Endothelial cell of umbilical vein (primary cell): ENCODE data around the gene FIG4. TPM values are rescaled to one million over a fixed set of nuclear protein-coding genes. Genes with fewer than 3 reads are reported as not detected.

ENCODE experiments used
- BruUV-seq: library from RNA; stranded (reverse); fragments of 400-500 nt; replicated peaks from 2 replicates; lab custom pipeline; 2021; lab: Mats Ljungman, UMichigan
- CTCF ChIA-PET: fragments of 300-600, 350-600 bp; sonication (Branson Sonifier 250); formaldehyde crosslinking; loops from one replicate; lab custom pipeline; 2021; ENCODE audit warnings: antibody characterized with exemption, inconsistent platforms; lab: Charles Lee
- POLR2A ChIA-PET: fragments of 300-600, 350-600 bp; sonication (Branson Sonifier 250); formaldehyde crosslinking; loops from one replicate; lab custom pipeline; 2021; ENCODE audit warnings: antibody characterized with exemption, inconsistent platforms; lab: Charles Lee
- DNase-seq: peaks from one replicate; pipeline ENCODE4 v3.0.0-alpha.2; 2011; ENCODE audit warnings: low read depth, low spot score
- FAIRE-seq: peaks from 2 replicates; lab custom pipeline; 2011; peaks lifted over from hg19 to GRCh38; lab: Jason Lieb, UNC
- H2AFZ ChIP-seq: 2 replicates; pipeline ENCODE4 v1.6.0; 2012; ENCODE audit warnings: low read depth, low read length, control low read depth, inconsistent platforms
- H3K27ac ChIP-seq: 2 replicates; pipeline ENCODE4 v1.5.1; 2011; ENCODE audit warnings: low read depth, mild to moderate bottlenecking, control low read depth, low read length, moderate library complexity; ENCODE audit not compliant: insufficient read depth
- H3K27me3 ChIP-seq, 2 experiments: 2 replicates each; pipeline versions ENCODE4 v1.6.0 to v1.6.1; 2011; ENCODE audit warnings: low read length in 2 of 2, mixed read lengths in 1 of 2; ENCODE audit not compliant: control insufficient read depth in 2 of 2, insufficient read depth in 2 of 2
- H3K36me3 ChIP-seq, 2 experiments: 2 replicates in 1 of 2; 3 replicates in 1 of 2; pipeline ENCODE4 v1.5.1; 2011; ENCODE audit warnings: low read length in 2 of 2, mild to moderate bottlenecking in 1 of 2, moderate library complexity in 1 of 2; ENCODE audit not compliant: control insufficient read depth in 2 of 2, insufficient read depth in 2 of 2; ENCODE audit errors: extremely low read depth in 1 of 2
- H3K4me1 ChIP-seq: 3 replicates; pipeline ENCODE4 v1.5.1; 2011; ENCODE audit warnings: mild to moderate bottlenecking, low read length; ENCODE audit not compliant: control insufficient read depth, insufficient read depth; ENCODE audit errors: extremely low read depth
- H3K4me2 ChIP-seq: 2 replicates; pipeline ENCODE4 v1.6.1; 2011; ENCODE audit warnings: low read length, control low read depth, mixed read lengths; ENCODE audit not compliant: insufficient read depth
- H3K4me3 ChIP-seq, 3 experiments: fragments of 200-600 bp in 1 of 3; sonication (generic), shearing (Covaris generic) in 1 of 3; replicated peaks in 1 of 3; 2 replicates each; pipeline ENCODE4 v1.5.1; 2011 to 2016; ENCODE audit warnings: control low read depth in 3 of 3, low read length in 3 of 3, mild to moderate bottlenecking in 2 of 3, inconsistent platforms in 1 of 3, low read depth in 1 of 3, moderate library complexity in 1 of 3; ENCODE audit not compliant: insufficient read depth in 1 of 3
- H3K79me2 ChIP-seq: 2 replicates; pipeline ENCODE4 v1.6.0; 2012; ENCODE audit warnings: low read length, inconsistent platforms; ENCODE audit not compliant: control insufficient read depth, insufficient read depth
- H3K9ac ChIP-seq: replicated peaks from 2 replicates; pipeline ENCODE3; 2011; ENCODE audit warnings: low read length, control low read depth; ENCODE audit not compliant: insufficient read depth; ENCODE audit errors: extremely low read depth
- H3K9me1 ChIP-seq: replicated peaks from 3 replicates; pipeline ENCODE4 v1.6.0; 2011; ENCODE audit warnings: mild to moderate bottlenecking, low read length; ENCODE audit not compliant: control insufficient read depth, insufficient read depth; ENCODE audit errors: extremely low read depth
- H3K9me3 ChIP-seq: replicated peaks from 2 replicates; pipeline ENCODE4 v1.5.1; 2012; ENCODE audit warnings: low read length, inconsistent platforms; ENCODE audit not compliant: control insufficient read depth, insufficient read depth
- H4K20me1 ChIP-seq: replicated peaks from 2 replicates; pipeline ENCODE3; 2011; ENCODE audit warnings: mild to moderate bottlenecking, low read length; ENCODE audit not compliant: control insufficient read depth, insufficient read depth; ENCODE audit errors: extremely low read depth
- CTCF ChIP-seq, 2 donors: IDR thresholded peaks; 1 replicate in 1 of 2; 2 replicates in 1 of 2; pipeline ENCODE4 v1.5.1; 2011; ENCODE audit warnings: low read length in 2 of 2, mild to moderate bottlenecking in 2 of 2, moderate library complexity in 2 of 2, control low read depth in 1 of 2, inconsistent platforms in 1 of 2, low read depth in 1 of 2; ENCODE audit not compliant: insufficient read depth in 1 of 2; ENCODE audit errors: extremely low read depth in 1 of 2
- EZH2 ChIP-seq: IDR thresholded peaks from 2 replicates; pipeline ENCODE4 v1.6.1; 2012; ENCODE audit warnings: borderline replicate concordance, low read depth, mild to moderate bottlenecking, moderate library complexity, low read length, inconsistent platforms; ENCODE audit not compliant: severe bottlenecking
- FOS ChIP-seq: IDR thresholded peaks from 2 replicates; pipeline ENCODE4 v1.6.1; 2011; ENCODE audit warnings: mild to moderate bottlenecking, low read length, moderate library complexity, borderline replicate concordance; ENCODE audit not compliant: insufficient read depth
- GATA2 ChIP-seq: IDR thresholded peaks from 2 replicates; pipeline ENCODE4 v1.7.0; 2011; ENCODE audit warnings: low read depth, mild to moderate bottlenecking, moderate library complexity, mixed read lengths, low read length; ENCODE audit not compliant: insufficient read length, insufficient read depth
- JUN ChIP-seq: IDR thresholded peaks from 2 replicates; pipeline ENCODE4 v1.6.1; 2011; ENCODE audit warnings: borderline replicate concordance, low read depth; ENCODE audit not compliant: insufficient read length, insufficient read depth
- POLR2A ChIP-seq: IDR thresholded peaks from 2 replicates; pipeline ENCODE4 v1.6.1; 2012; ENCODE audit warnings: low read depth, mild to moderate bottlenecking, control low read depth, low read length
- POLR2AphosphoS5 ChIP-seq: IDR thresholded peaks from 2 replicates; pipeline ENCODE4 v1.6.1; 2012; ENCODE audit warnings: low read depth, mild to moderate bottlenecking, control low read depth, low read length, moderate library complexity; ENCODE audit not compliant: insufficient read depth
- dilution Hi-C: fragments of 300-500 bp; cut with MboI; formaldehyde crosslinking; loops from one replicate; pipeline ENCODE4 v1.15.0; 2019; ENCODE audit warnings: low sequenced_read_pairs; ENCODE audit not compliant: extremely low pct_ligation_motif_present
- intact Hi-C: fragments of 100-400 bp; cut with micrococcal nuclease; formaldehyde crosslinking; loops from one replicate; pipeline ENCODE4 v1.10.0; 2022
- polyA plus RNA-seq, 4 experiments: library from polyadenylated mRNA; depleted of rRNA in 3 of 4; stranded (reverse) in 3 of 4; unstranded in 1 of 4; fragments of >200 nt; gene quantifications; 2 replicates each; pipeline versions ENCODE4 v1.2.1 to v1.2.3, GENCODE V29; 2011 to 2012; ENCODE audit warnings: missing spikeins in 1 of 4
- total RNA-seq: library from RNA; stranded (reverse); gene quantifications from 2 replicates; pipeline ENCODE4 v1.2.3, GENCODE V29; 2021

The FIG4 gene
- total and polyA plus RNA-seq, 2 donors (not counting 3 experiments of a cell fraction or from before 2014, with no cell fraction given) = 7.9 to 12.2 TPM

DNA sequence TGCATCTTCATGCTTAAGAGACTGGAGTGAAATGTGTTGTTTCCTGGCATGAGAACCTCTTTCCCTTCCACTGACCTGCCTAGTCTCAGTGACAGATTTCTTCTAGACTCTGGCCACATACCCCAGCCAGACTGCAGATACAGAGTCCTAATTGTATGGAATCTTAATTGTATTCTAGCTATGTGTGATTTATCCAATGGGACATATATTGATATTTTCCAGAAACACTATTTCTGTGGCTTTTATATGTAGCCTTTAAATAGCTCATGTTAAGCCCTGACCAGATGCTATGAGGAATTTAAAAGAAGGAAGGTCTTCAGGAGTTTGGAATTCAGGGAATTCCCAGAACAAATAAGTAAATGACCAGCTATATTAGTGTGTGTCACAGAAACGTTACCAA is 99.0 kb downstream of the FIG4 start:
- Histone ChIP-seq H3K27ac (peak overlapping the region; percentile 67), H3K9me3 (no peaks in the 10 kb centered on the region), H3K4me2 (peak overlapping the region; percentile 13), H4K20me1 (no peaks in the 10 kb centered on the region), H3K9ac (peak overlapping the region; percentile 30), H3K79me2 (no peaks in the 10 kb centered on the region), H3K4me1 (peaks cover 31% of the 10 kb centered on the region), H3K4me3 (no peak overlapping the region), H2AFZ (no peak overlapping the region), H3K27me3 (no peaks in the 10 kb centered on the region), H3K36me3 (no peaks in the 10 kb centered on the region), H3K9me1 (no peaks in the 10 kb centered on the region)
- ChIA-PET POLR2A (no interaction called here), CTCF (interaction anchor here (0.8 to 1.1 kb wide), 4 partner anchors 9 to 249 kb away, joined by 3 to 4 read pairs (median 3); no protein-coding TSS in a partner anchor)
- intact Hi-C loops (no loop called here), dilution Hi-C loops (no loop called here)
- FAIRE-seq (peak; percentile 59), DNase-seq (peak; percentile 69)
- no TSS peak for BruUV-seq
- TF ChIP-seq EZH2 (no peak), JUN (peak; percentile 26)

GRCh38 chr6:109791301-109791700 is 100.2 kb downstream of the FIG4 start:
- Histone ChIP-seq H3K36me3 (no peaks in the 10 kb centered on the region), H3K27me3 (no peaks in the 10 kb centered on the region), H3K4me2 (no peak overlapping the region), H3K4me1 (peaks cover 37% of the 10 kb centered on the region), H3K9ac (no peak overlapping the region), H3K4me3 (no peak overlapping the region), H3K9me3 (no peaks in the 10 kb centered on the region), H3K79me2 (no peaks in the 10 kb centered on the region), H3K9me1 (no peaks in the 10 kb centered on the region), H4K20me1 (no peaks in the 10 kb centered on the region), H3K27ac (no peak overlapping the region), H2AFZ (no peak overlapping the region)
- ChIA-PET POLR2A (no interaction called here), CTCF (no interaction called here)
- dilution Hi-C loops (no loop called here), intact Hi-C loops (no loop called here)
- no peak for TF ChIP-seq FOS
- TF ChIP-seq POLR2AphosphoS5 = no peak
- no peak for TF ChIP-seq JUN
- TF ChIP-seq GATA2 = no peak
- no peak for TF ChIP-seq CTCF (IDR thresholded peaks at IDR 0.05; ENCODE audit: extremely low read depth in 1 of 2, insufficient read depth in 1 of 2, low read depth in 1 of 2, low read length in 2 of 2)
- TF ChIP-seq POLR2A = no peak
- BruUV-seq = no TSS peak
- FAIRE-seq (no peak), DNase-seq (no peak)
